Heart left ventricle (tissue), 16 donors: ENCODE data around the gene PSMF1. TPM values are rescaled to one million over a fixed set of nuclear protein-coding genes. Genes with fewer than 3 reads are reported as not detected.

Experiments used
- ATAC-seq, 4 donors: fragments of 200-7000 bp; cut with Tn5 transposase; one replicate each; pipeline ENCODE4 v1.9.1; 2020 to 2022; ENCODE audit warnings: moderate library complexity in 4 of 4, mild to moderate bottlenecking in 3 of 4, moderate number of reproducible peaks in 1 of 4
- DNase-seq, 5 donors: peaks; one replicate each; pipeline ENCODE4 v3.0.0-alpha.2; 2020
- H3K27ac ChIP-seq, 12 donors: fragments of 200-600 bp; sonication (generic) in 4 of 12; one replicate each; pipeline versions ENCODE4 v1.5.0 to v1.8.0; 2016 to 2022; ENCODE audit warnings: mild to moderate bottlenecking in 2 of 12
- H3K27me3 ChIP-seq, 9 donors: fragments of 200-600 bp; sonication (generic) in 2 of 9; one replicate each; pipeline versions ENCODE4 v1.5.1 to v1.8.0; 2016 to 2022; ENCODE audit warnings: mild to moderate bottlenecking in 3 of 9
- H3K36me3 ChIP-seq, 9 donors: fragments of 200-600 bp; sonication (generic) in 2 of 9; one replicate each; pipeline versions ENCODE4 v1.5.0 to v1.8.0; 2018 to 2022; ENCODE audit warnings: mild to moderate bottlenecking in 2 of 9
- H3K4me1 ChIP-seq, 12 donors: fragments of 200-600 bp; sonication (generic) in 4 of 12; one replicate each; pipeline versions ENCODE4 v1.5.0 to v1.8.0; 2016 to 2022; ENCODE audit warnings: mild to moderate bottlenecking in 3 of 12
- H3K4me3 ChIP-seq, 12 donors: fragments of 200-600 bp; sonication (generic) in 4 of 12; one replicate each; pipeline versions ENCODE4 v1.5.0 to v1.8.0; 2017 to 2022; ENCODE audit warnings: mild to moderate bottlenecking in 9 of 12, moderate library complexity in 4 of 12
- H3K9me3 ChIP-seq, 12 donors: fragments of 200-600 bp; sonication (generic) in 4 of 12; one replicate each; pipeline versions ENCODE4 v1.5.0 to v1.8.0; 2016 to 2022; ENCODE audit warnings: mild to moderate bottlenecking in 1 of 12
- POLR2A ChIP-seq, 2 donors: fragments of 450-650 bp; IDR thresholded peaks; one replicate each; pipeline ENCODE4 v1.6.1; 2017; ENCODE audit warnings: antibody characterized with exemption in 2 of 2, mild to moderate bottlenecking in 2 of 2, moderate library complexity in 2 of 2
- WGBS, 4 donors: extraction: QIAGEN DNeasy Blood & Tissue Kit in 2 of 4; methylation state at CpG; one replicate each; pipeline versions ENCODE4 v1.1.5 to v1.1.7; 2013 to 2018; 5-methylcytosine and 5-hydroxymethylcytosine counted together
- intact Hi-C, 10 donors: fragments of 100-400 bp; cut with DNase I; formaldehyde crosslinking; loops; one replicate each; pipeline versions ENCODE4 v1.11.1 to v1.14.2; 2022
- polyA plus RNA-seq, 2 donors: library from polyadenylated mRNA; stranded (reverse); fragments of 200-250 nt; gene quantifications; one replicate each; pipeline ENCODE4 v1.2.3, GENCODE V29; 2013
- total RNA-seq, 9 donors: library from RNA; depleted of rRNA in 2 of 9; stranded (reverse); fragments of >200 nt in 2 of 9; fragmentation: NEBNext Ultra II Directional in 3 of 9; extraction: Animal tissue kit (Norgen Biotek cat#: 25700) in 3 of 9; gene quantifications; one replicate each; pipeline versions ENCODE4 v1.1.0 to v1.2.4, GENCODE V29; 2016 to 2023
- TF ChIP-seq, protein P1 (sequence below), 12 donors: fragments of 200-600 bp; sonication (generic) in 4 of 12; IDR thresholded peaks; one replicate each; pipeline versions ENCODE4 v1.5.0 to v1.8.0; 2018 to 2022; ENCODE audit warnings: antibody characterized with exemption in 12 of 12, mild to moderate bottlenecking in 5 of 12
- donor health status: ischemic (EF 13 %, LVEDD 7.1; RV severe dilation, severe dysfunction).
- donor health status: healthy with polysubstance abuse.
- donor health status: DM: no; HTN: yes; CAD: no.
- donor health status: DM: no; HTN: no; CAD: no.
- donor health status: ischemic (EF 25% LVEDD 6.9; RV normal size, moderate dysfunction).
- donor health status: ischemic (EF 25% LVEDD 5.7; RV mildly dilated, moderate dysfunction).
- donor health status: healthy.
- donor health status: DM: yes; HTN: yes; CAD: no.
- donor health status: ischemic (EF 35%, LVEDD 5.7; RV mildly dilated, moderate dysfunction).
- donor health status: nonischemic (EF 11% LVEDD 7.7; RV severe dilation, severe dysfunction).
- donor health status: DM: yes; HTN: yes; CAD: no.
- donor health status: PGD.
- donor health status: ischemic (EF 29% LVEDD 5.4; RV normal size, mild dysfunction).
- donor health status: nonischemic (EF 23%, LVEDD 6.1; RV moderate dilation, normal function).

The PSMF1 gene
- total and polyA plus RNA-seq, 11 donors, result 24.6 to 184 (median 133) TPM

DNA sequence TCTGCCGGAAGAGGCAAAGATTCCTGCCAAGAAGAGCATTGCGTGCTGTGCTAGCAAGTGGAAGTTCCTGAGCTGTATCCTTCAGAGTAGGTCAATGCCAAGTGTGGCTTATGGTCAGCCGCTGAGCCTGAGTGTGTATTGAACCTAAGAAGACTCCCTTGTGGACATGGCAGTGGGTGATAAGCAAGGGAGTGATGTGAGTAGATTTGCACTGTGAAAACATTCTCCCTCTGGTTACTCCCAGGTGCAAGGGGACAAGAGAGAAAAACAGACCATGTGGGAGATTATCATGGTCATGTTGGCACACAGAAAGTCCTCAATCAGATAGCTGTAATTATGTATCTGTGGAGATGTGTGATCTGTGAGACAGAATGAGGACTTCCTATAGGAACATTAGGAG, 72.4 kb downstream of the PSMF1 start:
- Histone ChIP-seq H3K4me1 (peaks cover 0 to 20% (median 3%) of the 10 kb centered on the region in 12 donors), H3K27ac (no peak overlapping the region), H3K27me3 (peaks cover 0 to 16% (median 3%) of the 10 kb centered on the region in 9 donors), H3K4me3 (no peak overlapping the region), H3K36me3 (no peaks in the 10 kb centered on the region), H3K9me3 (no peaks in the 10 kb centered on the region)
- TF ChIP-seq, protein P1, sequence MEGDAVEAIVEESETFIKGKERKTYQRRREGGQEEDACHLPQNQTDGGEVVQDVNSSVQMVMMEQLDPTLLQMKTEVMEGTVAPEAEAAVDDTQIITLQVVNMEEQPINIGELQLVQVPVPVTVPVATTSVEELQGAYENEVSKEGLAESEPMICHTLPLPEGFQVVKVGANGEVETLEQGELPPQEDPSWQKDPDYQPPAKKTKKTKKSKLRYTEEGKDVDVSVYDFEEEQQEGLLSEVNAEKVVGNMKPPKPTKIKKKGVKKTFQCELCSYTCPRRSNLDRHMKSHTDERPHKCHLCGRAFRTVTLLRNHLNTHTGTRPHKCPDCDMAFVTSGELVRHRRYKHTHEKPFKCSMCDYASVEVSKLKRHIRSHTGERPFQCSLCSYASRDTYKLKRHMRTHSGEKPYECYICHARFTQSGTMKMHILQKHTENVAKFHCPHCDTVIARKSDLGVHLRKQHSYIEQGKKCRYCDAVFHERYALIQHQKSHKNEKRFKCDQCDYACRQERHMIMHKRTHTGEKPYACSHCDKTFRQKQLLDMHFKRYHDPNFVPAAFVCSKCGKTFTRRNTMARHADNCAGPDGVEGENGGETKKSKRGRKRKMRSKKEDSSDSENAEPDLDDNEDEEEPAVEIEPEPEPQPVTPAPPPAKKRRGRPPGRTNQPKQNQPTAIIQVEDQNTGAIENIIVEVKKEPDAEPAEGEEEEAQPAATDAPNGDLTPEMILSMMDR (IDR thresholded peaks at IDR 0.05), result no peak
- no peak for TF ChIP-seq POLR2A (IDR thresholded peaks at IDR 0.05)
- DNase-seq (no peak), ATAC-seq (no peak)
- WGBS, 4 donors, result 63 to 78% (median 73%) methylated on average over 3 of the region's 3 CpGs
- intact Hi-C loops, result no loop called here

DNA sequence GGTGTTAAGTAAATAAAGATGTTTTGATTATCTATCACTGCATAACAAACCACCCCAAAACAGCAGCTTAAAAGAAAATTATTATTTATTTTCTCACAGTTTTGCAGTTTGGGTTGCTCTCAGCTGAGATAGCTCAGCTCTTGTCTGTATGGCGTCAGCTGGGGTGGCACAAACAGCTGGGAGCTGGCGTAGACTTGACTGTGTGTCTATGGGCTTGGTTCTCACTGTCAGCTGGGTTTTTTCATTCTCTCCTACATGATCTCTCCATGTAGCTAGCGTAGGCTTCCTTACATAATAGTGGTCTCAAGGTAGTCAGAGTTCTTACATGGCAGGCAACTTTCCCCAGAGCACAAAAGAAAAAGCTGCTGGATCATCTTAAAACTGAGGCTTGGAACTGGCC, 72.9 kb downstream of the PSMF1 start:
- Histone ChIP-seq H3K27ac (no peak overlapping the region), H3K4me3 (no peak overlapping the region), H3K9me3 (no peaks in the 10 kb centered on the region), H3K4me1 (peaks cover 0 to 16% (median 2%) of the 10 kb centered on the region in 12 donors), H3K27me3 (peaks cover 0 to 11% (median 0%) of the 10 kb centered on the region in 9 donors), H3K36me3 (no peaks in the 10 kb centered on the region)
- WGBS, 4 donors, result 87 to 93% (median 89%) methylated on average over 3 of the region's 3 CpGs
- intact Hi-C loops, result no loop called here
- TF ChIP-seq, protein P1 (IDR thresholded peaks at IDR 0.05), result no peak
- TF ChIP-seq POLR2A (IDR thresholded peaks at IDR 0.05), result no peak
- DNase-seq (no peak), ATAC-seq (no peak)

GRCh38 chr20:1195226-1195625, 76.8 kb downstream of the PSMF1 start:
- no peak for TF ChIP-seq POLR2A (IDR thresholded peaks at IDR 0.05)
- TF ChIP-seq, protein P1 (IDR thresholded peaks at IDR 0.05), result no peak
- H3K4me3 ChIP-seq, result no peak overlapping the region
- DNase-seq (no peak), ATAC-seq (no peak)
- peaks cover 0 to 3% (median 0%) of the 10 kb centered on the region in 12 donors for H3K9me3 ChIP-seq
- intact Hi-C loops, result no loop called here
- H3K27me3 ChIP-seq, result no peaks in the 10 kb centered on the region
- 83 to 100% (median 94%) methylated on average over 1 of the region's 1 CpG for WGBS, 4 donors
- no peak overlapping the region for H3K27ac ChIP-seq
- no peaks in the 10 kb centered on the region for H3K36me3 ChIP-seq
- peaks cover 0 to 5% (median 0%) of the 10 kb centered on the region in 12 donors for H3K4me1 ChIP-seq

DNA sequence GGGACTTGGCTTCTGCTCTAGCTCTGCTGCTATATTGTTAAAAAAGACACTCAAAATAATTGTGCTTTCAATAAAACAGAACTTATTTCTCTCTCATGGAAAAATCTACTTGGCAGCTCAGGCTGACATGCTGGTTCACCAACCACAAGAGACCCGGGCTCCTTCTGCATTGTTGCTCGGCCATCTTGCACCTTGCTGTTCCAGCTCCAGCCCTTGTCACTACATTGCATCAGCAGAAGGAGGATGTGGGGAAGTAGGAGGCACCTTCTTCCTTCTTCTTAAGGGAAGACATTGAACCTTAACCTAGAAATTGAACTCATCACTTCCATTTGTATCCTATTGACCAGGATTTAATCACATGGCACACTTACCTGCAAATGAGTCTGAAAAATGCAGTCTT, 78.2 kb downstream of the PSMF1 start:
- intact Hi-C loops, result no loop called here

More for the DNA sequence above, 78.2 kb downstream of the PSMF1 start:
- TF ChIP-seq, protein P1 (IDR thresholded peaks at IDR 0.05), result no peak
- no peak for TF ChIP-seq POLR2A (IDR thresholded peaks at IDR 0.05)
- no peak overlapping the region for H3K27ac ChIP-seq
- DNase-seq, result no peak
- no peak for ATAC-seq
- no peaks in the 10 kb centered on the region for H3K36me3 ChIP-seq
- peaks cover 0 to 5% (median 0%) of the 10 kb centered on the region in 12 donors for H3K4me1 ChIP-seq
- 83 to 90% (median 88%) methylated on average over 2 of the region's 2 CpGs for WGBS, 4 donors
- H3K27me3 ChIP-seq, result no peaks in the 10 kb centered on the region
- H3K4me3 ChIP-seq, result no peak overlapping the region
- peaks cover 0 to 3% (median 0%) of the 10 kb centered on the region in 12 donors for H3K9me3 ChIP-seq
